ENCODE results near the gene PPBP.

GRCh38 chr4:74030285-74030684, 42.3 kb upstream of the PPBP start:
- no peak for TF ChIP-seq FOXP2 (optimal IDR thresholded peaks at IDR 0.05; ENCODE audit: borderline replicate concordance, extremely low read depth, extremely low read length, insufficient read depth)
- no peak for TF ChIP-seq POLR2AphosphoS5 (IDR thresholded peaks at IDR 0.05; ENCODE audit: low read depth, low read length)
- no peak for TF ChIP-seq TAF1 (IDR thresholded peaks at IDR 0.05; ENCODE audit: borderline replicate concordance, insufficient read depth, low read length)

All from PFSK-1 (cell line).